Fibroblast of peridontal ligament (primary cell): ENCODE measurements around the gene FAM89B.
A peak's percentile ranks its signal among the peaks of the same experiment; 100 is the strongest.

Experiments used
- DNase-seq: peaks from one replicate; pipeline ENCODE4 v3.0.0-alpha.2; 2010; ENCODE audit errors: extremely low read depth

FAM89B gene

GRCh38 chr11:65538915-65539743, 33.2 kb upstream of the FAM89B start:
- DNase-seq = no peak

DNA sequence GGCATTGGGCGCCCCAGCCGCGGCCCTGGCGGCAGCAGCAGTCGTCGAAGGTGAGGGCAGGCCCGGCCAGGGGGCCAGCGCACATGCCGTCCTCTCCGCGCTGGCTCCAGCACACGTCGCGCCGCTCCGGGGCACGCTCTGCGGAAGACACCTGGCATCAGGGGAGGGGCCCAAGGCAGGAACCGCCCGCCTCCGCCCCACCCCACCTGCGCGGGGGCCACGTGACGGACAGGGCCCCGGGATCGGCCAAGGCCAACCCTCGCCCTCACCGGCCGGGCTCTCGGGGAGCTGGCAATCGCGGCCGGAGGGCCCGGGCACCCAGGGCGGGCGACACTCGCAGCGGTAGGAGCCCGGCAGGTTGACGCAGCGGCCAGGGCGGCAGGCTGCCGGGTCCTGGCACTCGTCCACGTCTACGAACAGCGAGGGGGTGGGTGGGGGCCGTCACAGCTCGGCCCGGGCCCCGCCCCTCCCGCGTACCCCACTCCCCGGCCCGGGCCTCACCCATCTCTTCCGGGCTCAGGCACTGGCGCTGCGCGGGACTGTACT, 32.5 kb upstream of the FAM89B start:
- no peak for DNase-seq

- peak; percentile 82 for DNase-seq
These were observed 31.8 kb upstream of the FAM89B start for GRCh38 chr11:65540290-65541092.

GRCh38 chr11:65541093-65541982, 31.0 kb upstream of the FAM89B start:
- DNase-seq = no peak

DNA sequence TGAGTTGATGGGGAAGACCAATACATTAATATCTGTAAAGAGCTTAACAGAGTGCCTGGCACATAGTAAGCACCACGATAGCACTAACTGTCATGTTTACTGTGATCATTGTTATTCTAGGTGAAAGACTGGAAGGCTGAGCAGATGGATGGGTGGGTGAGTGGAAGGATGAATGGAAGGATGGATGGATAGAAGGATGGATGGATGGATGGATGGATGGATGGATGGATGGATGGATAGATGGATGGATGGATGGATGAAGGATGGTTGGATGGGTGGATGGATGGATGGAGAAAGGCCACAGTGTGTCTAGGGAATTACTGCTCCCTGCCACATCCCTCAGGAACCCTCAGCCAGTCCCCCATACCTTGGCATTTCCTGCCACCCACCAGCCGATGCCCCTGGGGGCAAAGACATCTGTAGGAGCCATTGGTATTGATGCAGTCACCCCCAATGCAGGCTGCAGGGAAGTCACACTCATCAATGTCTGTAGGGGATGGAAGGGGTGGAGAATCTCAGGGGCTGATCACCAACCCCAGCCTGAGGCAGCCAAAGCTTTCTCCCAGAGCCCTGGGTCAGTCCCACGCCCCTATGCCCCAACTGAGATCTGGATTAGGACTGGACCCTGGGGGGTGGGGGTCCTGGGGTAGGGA, 29.5 kb upstream of the FAM89B start:
- DNase-seq = no peak

DNA sequence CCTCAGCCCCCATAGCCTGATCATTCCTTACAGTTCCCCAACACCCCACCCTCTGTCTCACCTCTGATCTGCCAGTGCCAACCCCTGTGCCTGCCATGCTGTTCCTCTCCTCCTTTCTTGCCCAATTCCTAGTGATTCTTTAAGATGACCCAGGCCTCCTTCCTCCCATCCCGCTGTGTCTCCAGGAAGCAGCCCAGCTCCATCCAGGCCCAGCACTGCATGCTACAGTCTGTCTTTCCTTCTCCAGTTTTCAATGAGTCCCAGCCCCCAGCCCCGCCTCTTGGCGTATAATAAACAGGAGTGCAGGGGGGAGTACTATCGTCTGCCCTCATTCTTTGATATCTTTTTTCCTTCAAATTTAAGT, 26.5 kb upstream of the FAM89B start:
- no peak for DNase-seq

- no peak for DNase-seq
These were observed 25.9 kb upstream of the FAM89B start for GRCh38 chr11:65546217-65546958.

DNA sequence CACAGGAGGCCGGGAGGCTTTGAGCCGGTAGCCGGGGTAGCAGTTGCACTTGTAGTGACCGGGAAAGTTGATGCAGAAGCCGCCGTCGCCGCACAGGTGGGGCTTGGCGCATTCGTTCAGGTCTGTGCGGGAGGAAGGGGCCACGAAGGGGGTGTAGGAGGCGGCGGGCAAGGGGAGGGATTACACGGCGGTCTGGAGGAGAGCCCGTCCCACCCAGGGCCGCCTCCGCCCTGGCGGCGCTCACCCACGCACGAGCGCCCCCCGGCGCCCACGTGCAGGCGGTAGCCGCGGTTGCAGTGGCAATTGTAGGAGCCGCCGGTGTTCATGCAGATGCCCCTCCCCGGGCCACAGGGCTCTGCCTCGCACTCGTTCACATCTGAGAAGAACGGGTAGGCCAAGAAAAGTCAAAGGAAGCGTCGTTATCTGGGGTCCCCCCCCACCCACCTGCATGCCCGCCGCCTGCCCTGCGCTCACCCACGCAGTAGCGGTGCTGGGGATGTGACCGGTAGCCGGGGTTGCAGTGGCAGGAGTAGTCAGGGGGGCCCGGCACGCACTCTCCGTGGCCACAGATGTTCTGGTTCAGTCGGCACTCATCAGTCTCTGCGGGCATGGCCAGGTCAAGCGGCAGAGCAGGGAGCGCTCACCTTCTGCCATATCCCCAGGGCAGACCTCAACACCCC, 24.8 kb upstream of the FAM89B start:
- no peak for DNase-seq

DNA sequence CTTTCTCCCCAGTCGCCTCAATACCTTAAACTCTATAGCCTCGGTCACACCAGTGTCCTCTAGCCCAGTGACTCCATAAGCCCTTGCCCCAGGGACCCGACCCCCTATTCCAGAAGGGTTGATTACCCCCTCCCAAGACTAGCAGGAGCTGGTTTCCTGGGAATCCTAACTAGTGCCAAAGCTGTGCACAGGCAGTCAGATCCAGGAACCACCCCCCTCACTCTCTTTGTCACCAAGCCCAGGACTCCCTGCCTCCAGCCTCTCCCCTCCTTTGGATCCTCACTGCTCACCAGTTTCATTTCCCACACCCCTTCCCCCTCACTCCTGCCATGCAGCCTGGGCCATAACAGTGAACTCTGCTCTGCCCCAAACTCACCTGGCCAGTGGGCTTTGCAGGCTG, 23.9 kb upstream of the FAM89B start:
- DNase-seq = no peak

GRCh38 chr11:65549096-65549495, 23.2 kb upstream of the FAM89B start:
- DNase-seq = no peak

DNA sequence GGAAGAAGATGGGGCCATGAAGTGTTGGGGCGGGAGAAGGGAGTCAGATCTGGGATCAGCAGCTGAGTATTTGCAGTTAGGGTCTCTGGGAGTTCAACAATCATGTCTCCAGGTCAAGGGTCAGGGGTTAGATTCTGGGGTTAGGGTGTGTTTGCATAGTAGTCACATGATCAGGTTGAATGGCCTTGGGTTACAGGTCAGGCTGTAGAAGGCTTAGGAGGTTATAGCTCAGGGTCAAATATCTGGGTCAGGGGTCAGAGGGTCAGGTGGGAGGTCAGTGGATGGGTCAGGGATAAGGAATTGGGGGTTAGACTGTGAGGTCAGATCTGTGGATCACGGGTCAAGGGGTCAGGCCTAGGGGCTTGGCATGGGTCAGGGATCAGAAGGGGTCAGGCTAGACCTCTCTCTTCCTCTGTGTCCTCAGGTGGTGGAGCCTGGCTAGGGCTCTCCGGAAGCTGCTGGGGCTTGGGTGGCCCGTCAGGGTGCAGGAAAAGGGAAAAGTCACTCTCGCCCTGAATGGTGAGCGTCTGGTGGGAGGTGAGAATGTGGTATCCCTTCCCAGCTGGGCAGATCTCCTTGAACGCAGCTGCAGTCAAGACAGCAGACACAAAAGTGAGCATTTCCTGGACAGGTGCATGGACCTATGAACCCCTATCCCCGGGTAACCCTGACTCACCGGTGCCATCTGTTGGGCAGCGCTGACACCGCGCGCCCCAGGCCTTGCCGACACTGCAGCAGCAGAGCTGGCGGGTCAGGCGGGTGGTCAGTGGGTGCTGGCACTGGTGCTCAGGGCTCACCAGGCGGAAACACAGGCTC, 20.6 kb upstream of the FAM89B start:
- no peak for DNase-seq

DNA sequence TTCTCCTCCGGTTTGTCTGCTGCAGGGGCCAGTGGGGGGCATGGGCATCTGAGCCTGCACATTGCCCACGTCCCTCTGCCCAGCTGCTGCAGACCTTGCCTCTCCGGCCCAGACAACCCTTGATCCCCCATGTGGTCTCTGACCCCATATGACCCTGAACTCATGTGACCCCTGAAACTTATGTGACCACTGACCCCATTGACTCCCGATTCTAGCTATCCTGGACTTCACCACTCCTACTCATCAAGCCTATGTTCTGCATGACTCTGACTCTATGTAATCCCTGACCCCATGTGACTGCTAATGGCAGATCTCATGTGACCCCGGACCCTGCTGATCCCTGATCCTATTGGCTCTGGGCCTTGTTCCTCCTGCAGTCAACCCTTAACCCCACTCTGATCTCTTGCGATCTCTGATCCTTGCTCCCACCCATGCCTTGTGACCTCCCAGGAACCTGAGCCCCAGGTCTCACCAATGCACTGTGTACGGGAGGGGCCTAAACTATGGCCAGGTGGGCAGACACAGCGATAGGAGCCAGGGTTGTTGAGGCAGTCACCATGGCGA, 19.9 kb upstream of the FAM89B start:
- DNase-seq = no peak

- DNase-seq = no peak
These were observed 18.9 kb upstream of the FAM89B start for GRCh38 chr11:65553301-65554001.

- DNase-seq = no peak
These were observed 18.1 kb upstream of the FAM89B start for GRCh38 chr11:65554057-65554818.

DNA sequence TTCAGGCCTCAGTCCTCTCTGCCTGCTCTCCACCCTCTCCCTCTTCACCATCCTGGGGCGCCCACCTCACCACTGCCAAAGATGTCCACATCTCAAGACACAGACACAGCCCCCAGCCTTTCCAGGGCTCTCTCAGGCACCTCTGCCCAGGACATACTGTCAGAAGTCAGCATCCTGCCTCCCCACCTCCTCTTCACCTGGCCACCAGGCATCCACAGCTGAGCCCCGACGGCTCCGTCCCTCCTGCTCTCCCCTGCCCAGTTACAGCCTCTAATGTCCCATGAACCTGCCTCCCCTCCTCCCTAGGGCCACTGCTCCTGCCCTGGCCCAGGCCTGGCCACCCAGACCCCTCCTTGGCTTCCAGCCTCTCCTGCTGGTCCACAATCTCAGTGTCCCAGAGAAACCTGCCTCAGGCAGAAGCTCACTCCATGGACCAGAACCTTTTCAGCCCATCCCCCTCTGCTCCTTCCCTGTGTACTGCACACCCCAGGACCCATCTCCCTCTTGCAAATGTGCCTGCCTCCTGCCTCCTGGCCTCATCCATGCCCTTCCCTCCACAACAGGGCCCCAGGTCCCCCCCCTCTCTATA, 17.4 kb upstream of the FAM89B start:
- no peak for DNase-seq

- peak; percentile 75 for DNase-seq
These were observed 16.6 kb upstream of the FAM89B start for GRCh38 chr11:65555693-65556231.
